Parathyroid adenoma (tissue), 2 donors: Measurements from ENCODE around the gene SLC6A19.

Experiments
- H2AFZ ChIP-seq: fragments of 300-600 bp; sonication (generic); one replicate; pipeline ENCODE4 v1.7.0; 2017; ENCODE audit warnings: antibody characterized with exemption, mild to moderate bottlenecking
- H3K27ac ChIP-seq: fragments of 300-600 bp; sonication (generic); one replicate; pipeline ENCODE4 v1.7.0; 2017
- H3K27me3 ChIP-seq: fragments of 300-600 bp; sonication (generic); one replicate; pipeline ENCODE4 v1.7.0; 2017; ENCODE audit warnings: low read length; ENCODE audit not compliant: control insufficient read depth, insufficient read depth
- H3K36me3 ChIP-seq: fragments of 300-600 bp; sonication (generic); one replicate; pipeline ENCODE4 v1.7.0; 2017; ENCODE audit warnings: low read length; ENCODE audit not compliant: control insufficient read depth, insufficient read depth
- H3K4me1 ChIP-seq: fragments of 300-600 bp; sonication (generic); one replicate; pipeline ENCODE4 v1.7.0; 2017; ENCODE audit warnings: control low read depth
- H3K4me2 ChIP-seq: fragments of 300-600 bp; sonication (generic); one replicate; pipeline ENCODE4 v1.7.0; 2017; ENCODE audit warnings: low read length
- H3K4me3 ChIP-seq: fragments of 300-600 bp; sonication (generic); one replicate; pipeline ENCODE4 v1.7.0; 2017; ENCODE audit warnings: low read depth, low read length
- H3K79me2 ChIP-seq: fragments of 300-600 bp; sonication (generic); one replicate; pipeline ENCODE4 v1.7.0; 2017; ENCODE audit warnings: control low read depth
- H3K9ac ChIP-seq: fragments of 300-600 bp; sonication (generic); one replicate; pipeline ENCODE4 v1.7.0; 2017; ENCODE audit warnings: mild to moderate bottlenecking
- H3K9me3 ChIP-seq: fragments of 300-600 bp; sonication (generic); one replicate; pipeline ENCODE4 v1.7.0; 2017; ENCODE audit warnings: low read length; ENCODE audit not compliant: control insufficient read depth
- TF ChIP-seq, protein P1 (sequence below): fragments of 300-600 bp; sonication (generic); IDR thresholded peaks from one replicate; pipeline ENCODE4 v1.7.0; 2017; ENCODE audit warnings: antibody characterized with exemption, mild to moderate bottlenecking
- donor health status: primary hyperparathyroidism.

Gene SLC6A19

DNA sequence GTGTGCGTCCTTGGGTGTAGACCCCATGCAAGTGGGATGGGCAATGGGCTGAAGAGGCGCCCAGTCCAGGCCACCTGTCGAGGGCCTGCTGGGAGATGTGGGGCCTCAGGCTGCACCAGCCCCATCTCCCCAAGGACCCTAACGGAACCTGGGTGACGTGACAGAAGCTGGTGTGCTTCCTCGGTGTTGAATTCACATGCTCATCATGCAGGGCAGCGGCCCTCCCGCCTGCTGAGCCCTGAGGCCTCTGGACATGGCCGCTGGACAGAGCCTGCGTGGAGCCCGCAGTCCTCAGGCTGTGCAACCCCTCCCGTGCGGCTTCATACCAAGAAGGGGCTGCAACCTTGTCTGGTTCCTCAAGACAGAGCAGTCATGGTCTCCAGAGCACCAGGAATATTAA is 66.7 kb downstream of the SLC6A19 start:
- TF ChIP-seq, protein P1, sequence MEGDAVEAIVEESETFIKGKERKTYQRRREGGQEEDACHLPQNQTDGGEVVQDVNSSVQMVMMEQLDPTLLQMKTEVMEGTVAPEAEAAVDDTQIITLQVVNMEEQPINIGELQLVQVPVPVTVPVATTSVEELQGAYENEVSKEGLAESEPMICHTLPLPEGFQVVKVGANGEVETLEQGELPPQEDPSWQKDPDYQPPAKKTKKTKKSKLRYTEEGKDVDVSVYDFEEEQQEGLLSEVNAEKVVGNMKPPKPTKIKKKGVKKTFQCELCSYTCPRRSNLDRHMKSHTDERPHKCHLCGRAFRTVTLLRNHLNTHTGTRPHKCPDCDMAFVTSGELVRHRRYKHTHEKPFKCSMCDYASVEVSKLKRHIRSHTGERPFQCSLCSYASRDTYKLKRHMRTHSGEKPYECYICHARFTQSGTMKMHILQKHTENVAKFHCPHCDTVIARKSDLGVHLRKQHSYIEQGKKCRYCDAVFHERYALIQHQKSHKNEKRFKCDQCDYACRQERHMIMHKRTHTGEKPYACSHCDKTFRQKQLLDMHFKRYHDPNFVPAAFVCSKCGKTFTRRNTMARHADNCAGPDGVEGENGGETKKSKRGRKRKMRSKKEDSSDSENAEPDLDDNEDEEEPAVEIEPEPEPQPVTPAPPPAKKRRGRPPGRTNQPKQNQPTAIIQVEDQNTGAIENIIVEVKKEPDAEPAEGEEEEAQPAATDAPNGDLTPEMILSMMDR, result no peak
- no peak overlapping the region for H3K4me3 ChIP-seq
- no peaks in the 10 kb centered on the region for H3K36me3 ChIP-seq
- H3K9ac ChIP-seq, result no peak overlapping the region
- H3K79me2 ChIP-seq, result no peaks in the 10 kb centered on the region
- H3K27me3 ChIP-seq, result no peaks in the 10 kb centered on the region
- no peak overlapping the region for H3K4me2 ChIP-seq
- H3K27ac ChIP-seq, result no peak overlapping the region
- H3K4me1 ChIP-seq, result no peaks in the 10 kb centered on the region
- no peaks in the 10 kb centered on the region for H3K9me3 ChIP-seq
- H2AFZ ChIP-seq, result no peak overlapping the region

DNA sequence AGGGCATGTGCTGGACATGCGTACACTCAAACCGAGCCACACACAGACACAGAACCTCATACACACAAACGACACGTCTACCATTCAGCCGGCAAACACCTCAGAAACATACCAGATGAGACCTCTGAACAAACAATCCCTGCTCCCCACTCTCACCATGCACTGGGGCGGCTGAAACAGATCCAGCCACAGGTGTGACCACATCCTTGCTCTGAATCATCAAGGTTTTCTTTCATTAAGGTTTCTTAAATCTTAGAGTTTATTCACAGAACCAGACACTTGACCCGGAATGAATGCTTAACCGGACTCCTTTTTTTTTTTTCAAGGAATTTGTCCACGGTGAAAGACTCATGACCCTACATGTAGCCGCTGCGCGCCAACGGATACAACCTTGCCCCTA is 67.3 kb downstream of the SLC6A19 start:
- no peaks in the 10 kb centered on the region for H3K36me3 ChIP-seq
- no peak overlapping the region for H3K27ac ChIP-seq
- H3K9me3 ChIP-seq, result no peaks in the 10 kb centered on the region
- H3K4me3 ChIP-seq, result no peak overlapping the region
- no peaks in the 10 kb centered on the region for H3K27me3 ChIP-seq
- no peaks in the 10 kb centered on the region for H3K4me1 ChIP-seq
- TF ChIP-seq, protein P1, result no peak
- H3K79me2 ChIP-seq, result no peaks in the 10 kb centered on the region
- H3K9ac ChIP-seq, result no peak overlapping the region
- no peak overlapping the region for H2AFZ ChIP-seq
- H3K4me2 ChIP-seq, result no peak overlapping the region

DNA sequence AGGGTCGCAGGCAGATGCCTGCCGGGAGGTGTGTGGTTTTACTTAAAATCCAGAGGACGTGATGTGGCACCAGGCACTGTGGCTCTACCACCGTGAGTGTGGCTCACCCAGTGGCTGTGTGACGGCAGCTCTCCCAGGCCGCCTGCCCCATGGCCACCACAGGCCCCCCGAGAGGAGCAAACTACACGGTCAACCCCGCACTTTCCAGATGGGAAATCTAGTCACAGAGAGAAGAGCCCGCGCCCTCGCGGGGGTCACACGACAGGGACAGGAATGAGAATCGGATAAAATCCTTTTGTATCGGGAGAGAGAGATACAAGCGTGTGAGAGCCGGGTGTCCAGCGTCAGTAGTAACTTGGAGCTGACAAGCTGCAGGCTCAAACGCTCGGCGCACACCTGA is 69.0 kb downstream of the SLC6A19 start:
- Histone ChIP-seq H3K4me3 (no peak overlapping the region), H3K79me2 (no peaks in the 10 kb centered on the region), H3K27me3 (no peaks in the 10 kb centered on the region), H2AFZ (no peak overlapping the region), H3K4me2 (no peak overlapping the region), H3K9ac (no peak overlapping the region), H3K36me3 (no peaks in the 10 kb centered on the region), H3K27ac (no peak overlapping the region), H3K4me1 (no peaks in the 10 kb centered on the region), H3K9me3 (no peaks in the 10 kb centered on the region)
- TF ChIP-seq, protein P1, result no peak

DNA sequence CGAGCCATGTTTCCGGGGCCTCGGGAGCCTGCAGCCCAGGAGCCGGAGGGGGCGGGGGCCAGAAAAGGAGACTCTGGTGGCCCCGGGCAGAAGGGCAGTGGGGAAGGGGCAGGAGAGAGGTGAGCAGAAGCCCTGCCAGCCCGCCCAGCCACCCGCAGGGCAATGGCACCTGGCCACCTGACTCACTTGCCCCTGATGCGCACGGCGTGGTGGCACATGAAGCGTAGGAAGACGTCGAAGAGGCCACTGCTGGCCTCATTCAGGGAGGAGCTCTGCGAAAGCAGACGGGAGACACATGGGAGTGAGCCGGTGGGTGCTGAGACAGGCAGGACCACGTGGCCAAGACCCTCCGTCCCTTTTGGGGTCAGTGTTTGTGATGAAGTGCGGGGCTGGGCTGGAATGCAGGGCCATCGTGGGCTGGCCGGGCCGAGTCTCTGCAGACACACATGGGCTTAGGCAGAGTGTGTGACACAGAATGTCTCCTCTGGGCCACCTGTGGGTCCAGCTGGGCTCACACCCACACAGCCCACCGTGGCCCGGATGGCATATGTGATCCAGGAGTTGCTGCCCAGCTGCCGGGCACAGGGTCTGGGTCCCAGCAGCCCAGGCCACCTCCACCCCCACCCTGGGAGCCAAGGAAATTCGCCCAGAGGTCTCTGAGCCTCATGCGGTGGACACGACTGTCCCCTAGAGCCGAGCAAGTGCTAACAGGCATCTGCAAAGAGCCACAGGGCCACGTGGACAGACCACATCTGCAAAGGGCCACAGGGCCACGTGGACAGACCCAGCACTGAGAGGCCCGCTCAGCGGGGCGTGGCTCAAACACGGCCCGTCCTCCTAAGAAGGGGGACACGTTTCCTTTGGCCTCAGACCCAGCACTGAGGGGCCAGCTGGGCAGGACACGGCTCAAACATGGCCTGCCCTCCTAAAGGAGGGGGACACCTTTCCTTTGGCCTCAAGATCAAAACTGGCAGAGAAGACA is 69.8 kb downstream of the SLC6A19 start:
- Histone ChIP-seq H3K4me2 (no peak overlapping the region), H3K9ac (no peak overlapping the region), H3K36me3 (no peaks in the 10 kb centered on the region), H2AFZ (no peak overlapping the region), H3K4me3 (no peak overlapping the region), H3K27me3 (no peaks in the 10 kb centered on the region), H3K4me1 (no peaks in the 10 kb centered on the region), H3K27ac (no peak overlapping the region), H3K9me3 (no peaks in the 10 kb centered on the region), H3K79me2 (no peaks in the 10 kb centered on the region)
- TF ChIP-seq, protein P1, result no peak

DNA sequence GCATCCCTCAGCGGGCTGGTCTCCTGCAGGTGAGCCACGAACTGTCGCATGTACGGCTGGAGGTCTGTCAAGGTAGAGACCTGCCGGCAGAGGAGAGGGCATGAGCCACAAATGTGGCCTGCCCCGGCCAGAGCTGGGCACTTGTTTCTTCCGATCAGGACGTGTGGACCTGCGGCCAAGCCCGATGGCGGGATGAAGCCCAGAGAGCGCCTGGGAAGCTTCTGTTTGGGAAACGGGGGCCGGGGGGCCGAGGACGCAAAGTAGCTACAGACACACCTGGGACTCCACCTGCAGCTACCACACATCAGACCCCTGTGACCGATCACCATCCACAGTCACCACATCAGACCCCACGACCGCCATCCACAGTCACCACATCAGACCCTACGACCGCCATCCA is 70.8 kb downstream of the SLC6A19 start:
- no peaks in the 10 kb centered on the region for H3K9me3 ChIP-seq

More for the DNA sequence above, 70.8 kb downstream of the SLC6A19 start:
- TF ChIP-seq, protein P1, result no peak
- Histone ChIP-seq H3K4me2 (no peak overlapping the region), H3K9ac (no peak overlapping the region), H3K4me1 (no peaks in the 10 kb centered on the region), H3K4me3 (no peak overlapping the region), H3K27ac (no peak overlapping the region), H2AFZ (no peak overlapping the region), H3K79me2 (no peaks in the 10 kb centered on the region), H3K27me3 (no peaks in the 10 kb centered on the region), H3K36me3 (no peaks in the 10 kb centered on the region)
